NOMO-1 treated with DMSO at 0.1 percent for 48 hours (cell line): ENCODE data around the gene CD274.
"Not testable (repeated sequence)": the region's sequence is repeated elsewhere in the genome, so short reads cannot be mapped to it uniquely, and the experiment has no call there.

ENCODE experiments used
- DNase-seq: peaks from one replicate; lab custom pipeline; 2025; ENCODE audit not compliant: unreplicated experiment; lab: John Stamatoyannopoulos, UW

CD274 gene

DNA sequence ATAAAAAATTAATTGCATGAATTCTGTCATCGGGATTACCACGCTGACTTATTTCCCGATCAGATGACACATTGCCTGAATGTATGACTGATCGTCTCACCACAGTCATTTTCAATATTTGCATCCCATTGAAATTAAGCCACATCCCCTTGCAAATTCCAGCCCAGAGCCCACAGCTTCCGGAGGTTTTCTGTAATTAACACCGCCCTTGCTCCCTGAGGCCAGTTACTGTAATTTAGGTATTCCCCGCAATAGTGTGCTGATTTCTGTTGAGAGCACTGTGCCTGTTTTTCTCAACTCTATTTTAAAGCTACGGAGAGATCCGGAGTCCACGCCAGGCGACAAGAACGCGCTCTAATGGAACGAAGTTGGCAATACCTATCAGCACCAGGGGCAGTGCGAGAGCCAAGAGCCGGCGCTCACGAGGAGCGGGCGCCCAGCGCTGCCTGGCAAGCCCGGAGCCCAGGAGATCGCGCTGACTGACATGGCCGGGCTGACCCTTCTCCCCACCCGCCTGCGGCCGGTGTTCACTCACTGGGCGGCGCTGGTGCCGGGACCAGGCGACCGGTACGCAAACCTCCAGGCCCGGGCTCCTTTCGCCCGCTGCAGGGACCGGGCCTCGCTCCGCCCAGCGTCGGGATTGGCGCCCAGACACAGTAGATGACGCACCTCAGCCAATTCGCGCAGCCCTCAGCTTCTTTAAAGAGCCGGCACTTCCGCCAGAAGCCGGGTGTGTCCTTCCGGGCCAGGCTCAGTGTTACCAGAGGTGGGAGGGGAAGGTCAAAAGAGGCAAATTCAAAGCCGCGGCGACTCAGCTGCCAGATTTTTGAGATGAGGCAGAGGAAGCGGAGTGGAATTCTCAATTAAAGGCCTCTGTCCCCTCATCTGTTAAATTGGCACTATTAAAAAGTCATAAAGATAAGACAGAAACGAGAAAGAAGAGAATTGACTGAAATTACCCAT, 12.8 kb upstream of the CD274 start, which contains the start of gene PLGRKT:
TSS of gene PLGRKT (minus strand) at position 672 of the 963 bp plus-strand sequence. CDS start 5,948 bp downstream, outside the sequence.
- peak; percentile 84 for DNase-seq

DNA sequence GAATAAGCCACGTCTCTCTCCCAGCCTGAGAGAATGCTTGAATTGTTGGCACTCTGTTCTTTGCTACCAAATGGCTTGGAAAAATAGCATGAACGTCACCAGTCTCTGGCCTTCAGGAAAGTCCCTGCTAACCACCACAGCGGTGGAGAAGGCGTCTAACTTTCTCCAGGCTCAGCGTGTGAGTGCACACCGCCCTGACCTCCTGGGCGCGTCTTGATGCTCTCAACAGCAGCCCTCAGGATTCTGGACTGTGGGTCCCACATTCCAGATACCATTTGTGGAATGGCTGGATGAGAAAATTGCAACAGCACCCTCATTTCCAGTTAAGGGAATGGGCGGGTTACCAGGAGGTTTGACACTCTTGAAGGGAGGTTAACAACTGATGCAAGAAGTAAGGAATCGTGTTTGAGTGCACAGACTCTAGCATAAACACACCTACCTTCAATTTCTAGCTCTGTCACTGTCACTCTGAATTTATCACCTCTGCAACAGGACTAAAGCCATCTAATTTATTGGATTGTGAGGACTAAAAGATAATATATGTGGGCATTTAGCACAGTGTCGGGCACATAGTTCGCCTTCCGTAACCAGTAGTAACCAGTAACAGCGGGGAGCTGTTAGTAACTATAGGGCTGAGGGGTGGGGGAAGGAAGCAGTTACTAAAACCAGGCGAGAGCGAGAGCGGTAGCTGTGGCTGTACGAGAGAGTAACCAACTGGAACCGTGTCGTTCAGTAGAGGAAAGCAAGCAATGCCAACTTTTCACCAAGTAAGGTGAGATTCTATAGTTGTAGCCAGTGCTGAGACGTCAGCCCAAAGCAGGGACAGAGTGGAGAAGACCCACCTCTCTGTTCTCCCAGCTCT, 11.8 kb upstream of the CD274 start:
- DNase-seq = no peak

DNA sequence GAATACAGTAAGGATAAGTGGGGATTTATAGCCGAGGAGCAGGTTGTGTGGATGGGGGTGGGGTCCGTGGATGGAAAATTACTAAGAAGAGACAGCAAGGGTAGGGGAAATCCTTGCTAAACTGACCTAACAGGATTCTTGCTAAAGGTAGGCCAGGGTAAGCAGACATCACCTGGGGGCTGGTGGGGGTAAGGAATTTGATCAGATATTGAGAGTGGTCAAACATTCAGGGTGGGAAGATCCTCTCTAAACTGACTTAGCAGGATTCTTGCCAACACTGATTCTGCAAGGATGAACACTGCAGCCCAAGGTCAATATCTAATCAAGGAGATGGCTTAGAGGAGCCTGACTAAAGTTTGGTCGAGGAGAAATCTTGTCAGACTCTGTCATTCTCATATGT, 9.9 kb upstream of the CD274 start:
- no peak for DNase-seq

DNA sequence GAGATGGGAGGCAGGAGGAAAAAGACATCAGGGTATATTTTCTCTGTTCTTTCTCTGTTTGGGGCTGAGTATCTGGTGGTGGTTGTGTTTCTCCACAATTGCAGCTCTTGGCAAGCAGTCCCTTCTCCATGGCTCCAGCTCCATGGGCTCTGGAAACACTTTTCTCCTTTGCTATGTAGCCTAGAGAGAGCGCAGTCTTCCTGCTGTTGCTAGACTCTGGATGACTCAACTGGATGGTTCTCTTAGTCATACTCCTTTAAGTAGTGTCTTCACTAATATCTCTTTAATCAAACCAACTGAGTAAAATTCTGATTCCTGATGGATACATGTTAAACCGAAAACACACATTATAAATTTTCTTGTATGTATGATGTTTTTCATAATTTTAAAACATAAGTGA, 9.3 kb upstream of the CD274 start:
- DNase-seq = no peak

DNA sequence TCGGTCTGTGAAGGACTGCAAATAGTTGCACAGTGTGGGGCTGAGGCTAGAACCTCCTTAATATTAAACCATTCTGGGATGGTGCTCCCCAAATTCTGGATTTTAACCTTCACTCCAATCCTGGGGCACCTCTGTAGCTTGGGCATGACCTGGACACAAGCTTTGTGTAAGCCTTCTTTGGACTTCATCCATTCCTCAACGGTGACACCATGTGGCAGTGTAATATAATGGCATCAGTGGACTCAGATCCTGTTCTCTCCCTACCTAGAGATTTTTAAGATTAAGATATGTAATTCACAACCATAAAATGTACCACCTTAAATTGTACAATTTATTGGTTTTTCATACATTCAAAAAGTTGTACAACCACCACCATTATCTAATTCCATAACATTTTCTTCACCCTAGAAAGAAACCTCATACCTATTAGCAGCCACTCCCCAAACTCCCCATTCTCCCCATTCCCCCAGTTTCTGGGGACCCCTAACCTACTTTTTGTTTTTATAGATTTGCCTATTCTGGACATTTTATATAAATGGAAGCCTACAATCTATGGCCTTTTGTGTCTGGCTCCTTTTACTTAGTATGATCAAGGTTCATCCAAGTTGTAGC, 7.8 kb upstream of the CD274 start:
- no peak for DNase-seq

DNA sequence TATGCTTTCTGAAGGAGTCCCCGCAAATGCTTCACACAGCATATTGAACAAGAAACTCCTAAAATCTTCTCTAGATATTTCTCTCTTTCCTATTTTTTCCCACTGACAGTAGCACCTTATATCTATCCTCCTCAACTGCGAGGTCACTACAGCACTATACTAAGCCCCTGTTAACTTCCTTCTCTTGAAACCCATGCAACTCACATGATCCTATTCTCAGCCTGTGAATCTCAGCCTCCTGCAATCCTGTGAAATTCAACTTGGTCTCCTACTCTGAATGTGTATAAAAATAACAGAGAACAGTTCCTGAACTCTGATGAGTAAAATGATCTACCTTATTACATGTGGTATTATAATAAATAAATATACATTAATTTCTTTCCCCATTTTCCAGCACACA, 6.5 kb upstream of the CD274 start:
- no peak for DNase-seq

DNA sequence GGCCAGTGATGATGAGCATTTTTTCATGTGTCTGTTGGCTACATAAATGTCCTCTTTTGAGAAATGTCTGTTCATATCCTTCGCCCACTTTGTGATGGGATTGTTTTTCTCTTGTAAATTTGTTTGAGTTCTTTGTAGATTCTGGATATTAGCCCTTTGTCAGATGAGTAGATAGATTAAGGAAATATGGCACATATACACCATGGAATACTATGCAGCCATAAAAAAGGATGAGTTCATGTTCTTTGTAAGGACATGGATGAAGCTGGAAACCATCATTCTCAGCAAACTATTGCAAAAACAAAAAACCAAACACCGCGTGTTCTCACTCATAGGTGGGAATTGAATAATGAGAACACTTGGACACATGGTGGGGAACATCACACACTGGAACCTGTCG, 5.2 kb upstream of the CD274 start:
- DNase-seq = not testable (repeated sequence)

DNA sequence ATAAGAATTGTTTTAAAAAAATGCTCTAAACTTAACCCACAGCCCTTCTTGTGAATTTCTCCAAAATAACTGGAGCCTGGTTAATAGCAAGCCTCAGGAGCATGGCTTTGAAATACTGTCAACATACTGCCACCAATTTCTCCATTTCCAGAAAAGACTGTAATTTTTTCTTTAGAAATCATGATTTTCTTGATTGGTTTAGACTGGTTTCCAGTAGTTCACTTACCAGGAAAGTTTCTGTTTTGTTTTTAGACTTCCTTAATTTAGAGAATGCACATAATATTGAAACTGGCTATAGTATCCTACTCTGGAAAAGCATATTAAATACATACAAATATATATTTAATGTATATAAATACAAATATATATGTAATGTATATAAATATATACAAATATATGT, 4.5 kb upstream of the CD274 start:
- DNase-seq = peak; percentile 7

DNA sequence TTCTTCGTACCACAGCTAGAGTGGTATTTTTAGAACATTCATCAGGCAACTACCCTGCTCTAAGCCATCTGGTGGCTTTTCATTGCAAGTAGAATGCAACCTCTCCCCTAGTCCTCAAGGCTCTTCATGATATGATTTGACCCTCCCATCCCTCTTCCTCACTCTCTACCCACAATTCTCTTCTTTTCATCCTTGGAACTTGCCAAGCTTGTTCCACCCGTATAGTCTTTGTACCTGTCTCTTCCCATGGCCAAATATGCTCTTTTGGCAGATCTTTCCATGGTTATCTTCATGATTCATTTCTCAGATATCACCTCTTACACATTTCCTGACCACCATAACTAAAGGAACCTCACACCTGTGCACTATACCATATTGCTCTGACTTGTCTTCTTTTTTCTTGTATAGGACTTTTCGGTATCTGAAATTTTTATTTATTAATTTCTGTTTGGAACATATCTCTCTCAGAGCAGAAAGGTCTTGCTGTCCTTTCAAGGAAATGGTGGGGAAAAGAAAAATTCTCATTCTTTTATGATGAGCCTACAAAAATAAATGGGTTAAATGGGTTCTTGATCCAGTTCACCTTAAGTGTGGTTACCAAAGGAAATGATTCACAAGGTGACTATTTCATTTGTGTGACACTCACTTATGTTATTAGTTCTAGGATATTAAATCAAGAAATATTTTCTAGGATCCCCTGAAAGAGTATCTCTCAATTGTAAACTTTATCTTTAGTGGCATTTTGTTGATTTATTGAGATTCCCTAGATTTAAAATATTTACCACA, 3.7 kb upstream of the CD274 start:
- DNase-seq = no peak

DNA sequence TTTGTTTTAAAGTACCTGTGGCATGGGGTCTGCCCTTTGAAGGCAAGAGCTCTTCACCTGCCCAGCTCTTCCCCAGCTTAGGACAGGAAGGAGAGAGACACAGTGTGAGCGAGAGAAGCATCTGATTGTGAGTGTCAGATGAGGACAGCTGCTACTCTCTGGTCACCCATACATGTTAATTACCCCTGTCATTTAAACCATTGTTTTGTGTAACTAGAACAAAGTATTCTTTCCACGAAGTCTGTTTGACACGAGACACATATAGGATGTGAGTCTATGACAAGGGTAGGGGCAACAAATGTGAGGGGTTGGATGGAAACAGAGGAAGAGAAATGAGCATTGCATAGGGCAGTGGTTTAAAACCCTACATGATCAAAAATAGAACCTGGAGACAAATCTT, 3.0 kb upstream of the CD274 start:
- DNase-seq = no peak

DNA sequence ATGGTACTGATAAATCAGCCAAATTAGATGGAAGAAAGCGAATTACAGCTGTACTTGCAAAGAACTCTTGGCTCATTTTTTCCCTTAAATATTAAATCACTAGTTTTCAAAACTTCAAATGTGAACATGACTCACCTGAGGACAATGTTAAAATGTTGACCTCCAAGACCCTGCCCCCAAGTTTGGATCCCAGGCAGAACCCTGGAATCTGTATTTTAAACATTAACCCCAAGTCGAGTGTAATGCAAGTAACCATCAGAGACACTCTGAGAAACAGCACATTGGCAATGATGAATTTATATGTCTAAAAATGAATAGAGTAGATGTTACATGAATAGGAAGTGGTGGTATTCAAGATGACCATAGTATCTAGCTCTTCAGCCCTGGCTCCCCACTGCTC, 2.3 kb upstream of the CD274 start:
- DNase-seq = no peak

DNA sequence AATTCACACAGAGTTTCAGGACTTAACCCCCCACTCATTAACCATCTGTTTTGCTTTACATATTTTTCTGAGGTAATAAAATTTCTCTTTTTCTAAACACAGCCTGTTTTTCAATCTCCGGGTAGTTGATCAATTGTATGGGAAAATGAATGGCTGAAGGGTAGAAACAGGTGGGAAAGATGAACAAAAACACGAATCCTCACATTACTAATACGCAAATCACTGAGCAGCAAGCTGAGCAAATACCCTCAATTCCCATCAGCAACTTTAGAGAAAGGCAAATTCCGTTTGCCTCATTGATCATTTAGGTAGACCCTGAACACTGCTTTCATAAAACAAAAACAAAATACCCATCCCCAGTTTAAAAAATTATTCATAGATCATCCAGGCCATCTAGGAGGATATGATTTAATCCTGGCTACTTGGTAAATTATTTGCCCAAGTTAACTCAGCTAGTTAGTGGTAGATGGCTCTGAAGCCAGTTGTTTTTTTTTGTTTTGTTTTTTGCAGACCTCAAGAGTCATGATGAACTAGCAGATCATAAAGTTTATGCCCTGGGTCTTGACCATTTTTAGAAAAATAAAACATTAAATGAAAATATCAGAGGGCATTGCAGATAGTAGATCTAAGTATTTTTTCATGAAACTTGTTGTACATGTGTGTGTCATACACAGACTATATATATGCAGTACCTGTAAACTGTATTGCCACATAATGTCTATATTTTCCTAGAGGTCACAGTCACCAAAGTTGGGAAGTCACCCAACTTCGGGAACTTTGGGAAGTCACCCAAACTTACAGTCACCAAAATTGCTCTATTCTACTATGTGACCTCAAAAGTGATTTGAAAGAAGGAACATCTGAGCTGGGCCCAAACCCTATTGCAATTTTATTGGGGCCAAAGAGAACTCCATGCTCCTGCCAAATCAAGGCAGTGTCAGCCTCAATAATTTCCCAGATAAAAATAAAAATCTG, 1.6 kb upstream of the CD274 start:
- DNase-seq = no peak

DNA sequence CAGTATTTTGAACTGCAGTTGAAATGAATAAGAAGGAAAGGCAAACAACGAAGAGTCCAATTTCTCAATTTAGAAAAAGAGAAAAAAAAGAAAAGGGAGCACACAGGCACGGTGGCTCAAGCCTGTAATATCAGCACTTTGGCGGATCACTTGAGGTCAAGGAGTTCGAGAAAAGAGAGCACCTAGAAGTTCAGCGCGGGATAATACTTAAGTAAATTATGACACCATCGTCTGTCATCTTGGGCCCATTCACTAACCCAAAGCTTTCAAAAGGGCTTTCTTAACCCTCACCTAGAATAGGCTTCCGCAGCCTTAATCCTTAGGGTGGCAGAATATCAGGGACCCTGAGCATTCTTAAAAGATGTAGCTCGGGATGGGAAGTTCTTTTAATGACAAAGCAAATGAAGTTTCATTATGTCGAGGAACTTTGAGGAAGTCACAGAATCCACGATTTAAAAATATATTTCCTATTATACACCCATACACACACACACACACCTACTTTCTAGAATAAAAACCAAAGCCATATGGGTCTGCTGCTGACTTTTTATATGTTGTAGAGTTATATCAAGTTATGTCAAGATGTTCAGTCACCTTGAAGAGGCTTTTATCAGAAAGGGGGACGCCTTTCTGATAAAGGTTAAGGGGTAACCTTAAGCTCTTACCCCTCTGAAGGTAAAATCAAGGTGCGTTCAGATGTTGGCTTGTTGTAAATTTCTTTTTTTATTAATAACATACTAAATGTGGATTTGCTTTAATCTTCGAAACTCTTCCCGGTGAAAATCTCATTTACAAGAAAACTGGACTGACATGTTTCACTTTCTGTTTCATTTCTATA, 602 bp upstream of the CD274 start:
- no peak for DNase-seq

DNA sequence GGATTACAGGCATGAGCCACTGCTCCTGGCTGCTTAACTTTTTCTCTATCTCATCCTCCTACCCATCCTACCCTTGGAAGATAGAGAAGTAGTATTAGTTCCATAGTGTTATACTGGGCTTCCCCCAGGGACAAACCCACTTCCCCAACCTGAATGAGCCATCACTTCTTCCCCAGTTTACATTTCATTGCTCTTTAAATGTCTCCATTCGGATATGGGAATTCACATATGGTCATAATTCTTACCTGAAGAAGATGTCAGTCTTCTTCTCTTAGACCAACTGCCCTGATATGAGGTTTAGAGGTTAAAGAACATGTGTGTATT, 1.9 kb downstream of the CD274 start:
- no peak for DNase-seq

DNA sequence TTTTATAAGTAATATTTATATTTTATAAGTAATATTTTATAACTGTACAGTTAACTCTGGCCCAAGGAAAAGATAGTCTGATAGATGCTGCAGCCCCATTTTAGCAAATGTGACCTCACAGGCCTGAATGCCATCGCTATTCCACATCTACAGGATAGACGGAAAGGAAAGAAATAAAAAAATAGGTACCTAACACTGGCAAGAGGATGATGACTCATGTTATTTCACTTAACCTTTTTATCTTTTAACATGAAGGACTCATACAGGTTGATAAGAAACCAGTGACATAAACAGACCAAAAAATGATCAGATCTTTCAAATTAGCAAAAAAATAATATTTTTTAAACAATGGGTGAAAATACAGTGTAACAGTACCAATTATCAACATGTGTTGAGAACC, 2.7 kb downstream of the CD274 start:
- no peak for DNase-seq

DNA sequence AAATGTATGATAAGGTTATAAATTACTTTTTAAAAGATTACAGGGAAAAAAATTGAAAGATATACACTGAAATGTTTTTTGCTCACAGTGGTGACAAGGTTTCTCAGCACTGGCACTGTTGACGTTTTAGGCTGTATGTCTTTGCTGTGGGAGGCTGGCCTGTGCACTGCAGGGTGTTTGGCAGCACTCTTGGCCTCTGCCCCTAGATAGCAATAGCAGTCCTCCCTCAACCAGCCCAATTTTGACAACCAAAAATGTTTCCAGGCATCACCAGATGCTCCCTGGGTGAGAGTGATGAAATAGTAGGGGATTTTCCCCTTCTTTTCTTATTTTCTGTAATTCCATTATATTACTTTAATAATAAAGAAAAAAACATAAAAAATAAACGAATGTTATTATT, 3.3 kb downstream of the CD274 start:
- no peak for DNase-seq

DNA sequence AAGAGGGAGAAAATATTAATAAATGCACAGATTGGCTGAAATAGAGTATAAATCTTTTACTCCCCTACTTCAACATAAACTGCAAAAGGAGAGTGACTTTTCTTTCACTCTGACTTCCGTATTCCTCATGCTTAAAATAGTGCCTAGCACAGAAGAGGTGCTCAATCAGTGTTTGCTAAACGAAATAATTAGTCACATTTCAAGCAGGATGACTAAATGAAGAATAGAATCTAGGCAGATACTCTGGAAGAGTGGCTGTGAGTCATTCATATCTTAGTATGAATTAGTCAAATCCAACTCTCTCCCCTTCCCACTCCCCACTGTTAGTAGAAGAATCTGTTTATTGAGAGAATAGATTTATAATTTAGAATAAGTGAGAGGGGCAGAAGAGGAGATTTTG, 4.8 kb downstream of the CD274 start:
- DNase-seq = peak; percentile 47

DNA sequence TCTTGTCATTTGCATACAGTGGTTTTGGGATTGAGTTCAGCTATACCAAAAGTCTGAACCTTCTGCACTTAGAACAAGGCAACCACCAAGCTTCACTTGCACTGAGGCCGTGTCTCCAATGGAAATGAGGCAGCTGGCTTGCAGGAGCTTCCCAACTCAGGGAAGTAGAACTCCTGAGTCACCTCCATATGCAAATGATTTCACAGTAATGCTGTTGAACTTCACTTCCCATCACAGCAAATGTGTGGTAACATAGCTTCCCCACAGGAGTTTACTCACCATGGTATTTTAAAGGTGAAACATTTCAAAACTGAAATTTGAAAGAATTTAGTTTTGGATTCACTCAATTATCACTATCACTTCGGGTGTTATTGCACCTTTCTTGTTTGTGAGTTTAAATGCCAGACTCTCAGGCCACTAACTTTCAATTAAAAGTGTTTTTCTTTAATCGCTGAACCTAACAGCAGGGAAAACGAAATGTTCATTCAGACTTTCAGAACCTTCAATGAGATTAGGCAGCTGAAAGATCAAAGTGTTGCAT, 9.0 kb downstream of the CD274 start:
- no peak for DNase-seq

DNA sequence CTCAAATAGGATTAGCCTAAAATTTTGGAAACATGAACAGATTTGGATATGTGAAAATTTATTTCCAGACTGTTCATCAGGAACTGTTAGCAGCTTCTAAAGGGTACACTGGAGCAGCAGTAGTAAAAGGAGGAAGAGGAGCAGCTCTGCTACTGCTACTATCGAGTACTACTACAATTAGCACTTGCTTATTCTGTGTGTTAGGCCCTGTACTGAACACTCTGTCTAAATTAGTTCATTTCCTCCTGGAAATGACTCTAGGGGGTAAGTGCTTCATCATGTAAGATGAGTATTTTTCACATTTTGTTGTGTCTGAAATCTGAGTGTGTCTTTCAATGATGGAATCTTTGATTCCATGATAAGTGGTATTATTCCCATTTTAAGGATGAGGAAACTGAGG, 9.8 kb downstream of the CD274 start:
- no peak for DNase-seq
